ENCODE data around the gene ETNK2.

Gene ETNK2

GRCh38 chr1:204149635-204150565, 1.9 kb downstream of the ETNK2 start:
- DNase-seq (ENCODE audit: low spot score), result no peak

DNA sequence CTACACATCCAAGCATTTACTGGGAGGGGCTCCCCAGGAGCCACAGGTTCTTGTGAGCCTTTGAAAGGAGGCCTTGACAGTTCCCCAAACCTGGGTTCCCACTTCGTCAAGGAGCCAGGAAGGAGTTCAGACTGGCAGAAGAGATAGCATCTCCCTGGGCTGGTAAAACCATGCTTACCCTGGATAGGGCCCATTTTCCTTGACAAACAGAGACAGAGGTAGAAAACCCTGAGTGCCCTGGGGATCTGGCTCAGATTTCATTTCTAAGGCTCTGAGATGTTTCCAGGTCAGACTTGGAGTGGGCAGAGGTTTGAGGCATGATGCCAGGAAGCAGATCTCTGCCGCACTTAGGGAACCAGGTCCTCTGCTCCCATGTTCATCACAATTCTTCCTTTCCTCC, 2.7 kb downstream of the ETNK2 start:
- DNase-seq (ENCODE audit: low spot score), result no peak

GRCh38 chr1:204147406-204148383, 4.1 kb downstream of the ETNK2 start:
- no peak for DNase-seq (ENCODE audit: low spot score)

- no peak for DNase-seq (ENCODE audit: low spot score)
These were observed 4.9 kb downstream of the ETNK2 start for GRCh38 chr1:204146965-204147364.

- no peak for DNase-seq (ENCODE audit: low spot score)
These were observed 5.5 kb downstream of the ETNK2 start for GRCh38 chr1:204146309-204146708.

GRCh38 chr1:204145033-204145504, 6.8 kb downstream of the ETNK2 start:
- no peak for DNase-seq (ENCODE audit: low spot score)

DNA sequence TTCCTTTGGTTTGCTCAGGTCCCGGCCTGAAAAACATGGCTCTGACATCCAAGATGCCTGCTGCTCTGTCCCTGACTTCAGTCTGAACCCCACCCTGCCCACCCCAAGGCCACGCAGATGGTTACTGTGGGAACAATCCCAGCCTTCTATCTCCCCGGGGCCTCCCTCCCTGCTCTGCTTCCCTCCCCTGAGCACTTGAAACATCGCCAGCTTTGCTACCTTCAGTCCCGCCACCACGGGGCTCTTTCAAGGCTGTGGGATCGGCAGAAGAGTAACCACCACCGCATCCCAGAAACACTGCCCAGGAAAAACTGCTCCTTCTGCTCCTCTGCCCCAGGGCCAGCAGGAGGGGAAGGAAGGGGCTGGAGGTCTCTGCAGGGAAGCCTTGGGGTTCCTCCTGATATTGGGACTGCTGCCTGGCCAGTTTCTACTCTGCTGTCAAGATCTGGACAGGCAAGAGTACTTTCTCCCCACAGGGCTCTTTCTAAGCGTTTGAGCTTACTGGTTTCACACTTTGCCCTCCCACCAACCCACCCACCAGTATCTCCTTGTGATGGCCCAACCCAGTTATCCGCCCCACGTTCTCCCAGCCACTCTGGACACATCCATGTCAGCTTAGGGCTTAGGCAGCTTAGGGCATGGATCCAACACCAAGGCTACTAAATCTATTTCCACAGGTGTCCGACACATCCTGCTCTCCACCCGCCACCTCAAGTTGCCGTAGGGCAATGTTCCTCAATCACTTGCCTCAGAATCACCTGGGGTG, 8.4 kb downstream of the ETNK2 start:
- DNase-seq (ENCODE audit: low spot score), result no peak

- no peak for DNase-seq (ENCODE audit: low spot score)
These were observed 9.5 kb downstream of the ETNK2 start for GRCh38 chr1:204142032-204142974.

DNA sequence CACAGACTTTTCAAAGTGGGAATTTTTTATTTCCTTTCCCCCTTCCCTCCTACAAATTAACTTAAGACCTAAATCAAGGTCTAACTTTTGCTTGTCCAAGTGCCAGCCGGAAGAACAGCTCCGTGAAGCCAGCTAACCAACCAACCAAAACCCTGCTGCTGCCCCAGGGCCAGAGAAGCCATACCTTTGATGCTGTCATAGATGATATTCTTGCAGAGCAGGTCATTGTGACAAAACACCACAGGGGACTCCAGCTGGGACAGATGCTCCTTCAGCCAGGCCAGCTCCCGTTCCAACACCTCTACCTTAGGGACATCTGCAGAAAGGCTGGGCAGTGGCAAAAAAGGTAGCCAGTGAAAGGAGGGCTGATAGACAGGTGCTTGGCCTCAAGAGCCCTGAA, 10.7 kb downstream of the ETNK2 start:
- no peak for DNase-seq (ENCODE audit: low spot score)

DNA sequence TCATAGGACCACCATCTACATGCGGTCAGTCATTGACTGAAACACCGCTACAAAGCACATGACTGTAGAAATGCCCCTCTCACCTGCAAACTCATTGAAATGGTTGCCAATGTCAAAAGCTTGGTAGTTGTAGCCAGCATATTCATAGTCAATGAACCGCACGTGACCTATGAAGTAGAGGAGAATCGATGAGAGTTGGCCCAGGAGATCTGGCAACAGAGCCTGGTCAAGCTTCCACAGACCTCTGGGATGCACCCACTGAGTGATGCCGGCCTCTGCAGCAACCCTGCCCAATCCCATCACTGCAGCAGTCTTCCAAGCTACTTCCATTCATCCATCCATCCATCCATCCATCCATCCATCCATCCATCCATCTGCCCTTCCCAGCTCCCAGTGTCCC, 11.9 kb downstream of the ETNK2 start:
- DNase-seq (ENCODE audit: low spot score), result no peak

DNA sequence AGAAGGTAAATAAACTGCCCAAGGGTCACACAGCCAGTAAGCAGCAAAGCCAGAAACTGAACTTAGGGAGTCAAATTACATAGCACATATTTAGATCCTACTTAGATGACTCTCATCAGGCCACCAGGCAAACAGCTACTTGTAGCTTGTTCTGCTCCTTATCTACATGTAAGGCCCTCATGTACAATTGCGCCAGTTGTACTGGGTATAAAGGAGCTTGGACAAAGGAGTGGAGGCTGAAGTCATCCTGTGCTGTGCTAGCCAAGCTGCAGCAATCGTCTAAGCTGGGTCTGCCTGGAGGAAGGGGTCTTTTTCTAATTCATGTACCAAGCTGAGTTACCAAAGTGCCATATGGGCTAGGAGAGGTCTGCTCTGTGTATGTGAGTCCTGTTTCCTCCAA, 12.8 kb downstream of the ETNK2 start:
- DNase-seq (ENCODE audit: low spot score), result no peak

DNA sequence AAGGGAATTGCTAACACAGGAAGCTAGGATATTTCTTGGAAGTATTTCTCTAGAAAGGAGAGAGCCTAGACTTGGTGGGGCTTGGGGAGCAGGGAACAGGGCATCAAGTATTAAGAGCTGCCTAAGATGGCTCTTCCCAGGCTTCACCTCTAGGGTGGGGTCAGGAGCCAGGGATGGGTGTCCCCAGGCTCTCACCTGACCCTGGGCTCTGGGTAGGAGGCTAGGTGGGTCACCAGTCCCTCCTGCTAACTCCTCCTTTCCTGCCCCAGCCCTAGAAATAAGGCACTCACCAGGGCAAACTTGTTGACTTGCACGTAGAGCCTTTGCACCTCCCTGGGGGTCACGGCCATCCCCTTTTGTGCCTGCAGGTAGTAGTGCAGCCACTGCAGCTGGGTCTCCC, 15.0 kb downstream of the ETNK2 start:
- no peak for DNase-seq (ENCODE audit: low spot score)

GRCh38 chr1:204134103-204134502, 17.7 kb downstream of the ETNK2 start:
- DNase-seq (ENCODE audit: low spot score), result no peak

DNA sequence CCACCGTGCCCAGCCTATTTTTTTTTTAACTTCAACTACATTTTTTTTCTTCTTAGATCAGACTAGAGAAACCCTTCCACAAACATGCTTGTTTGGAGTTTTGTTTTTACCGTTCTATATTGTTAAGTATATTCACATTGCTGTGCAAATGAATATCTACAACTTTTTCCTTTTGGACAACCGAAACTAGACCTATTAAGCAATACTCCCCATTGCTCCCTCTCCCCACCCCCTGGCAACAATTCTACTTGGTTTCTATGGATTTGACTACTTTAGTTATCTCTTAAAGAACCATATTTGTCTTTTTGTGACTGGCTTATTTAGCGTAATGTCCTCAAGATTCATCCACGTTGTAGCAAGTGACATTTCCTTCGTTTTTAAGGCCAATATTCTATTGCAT, 19.1 kb downstream of the ETNK2 start:
- DNase-seq (ENCODE audit: low spot score), result no peak

DNA sequence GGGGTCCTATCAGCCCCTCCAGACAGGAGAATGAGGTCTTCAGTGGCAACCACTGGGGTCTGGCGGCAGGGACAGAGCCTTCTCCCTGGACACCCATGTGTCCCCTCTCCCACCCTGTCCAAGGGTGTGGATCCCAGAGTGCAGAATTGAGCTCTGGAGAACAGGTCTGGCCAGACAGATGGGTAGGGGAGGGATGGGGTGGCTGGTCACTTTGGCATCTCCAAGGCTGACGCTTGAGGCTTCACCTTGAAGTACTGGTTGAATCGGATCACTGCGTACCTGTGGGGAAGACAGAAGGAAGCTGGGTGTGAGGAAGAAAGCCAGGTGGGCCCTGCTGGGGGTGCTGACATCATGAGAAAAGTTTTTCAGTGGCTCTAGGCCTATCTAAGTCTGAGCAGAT, 19.9 kb downstream of the ETNK2 start:
- DNase-seq (ENCODE audit: low spot score), result no peak

DNA sequence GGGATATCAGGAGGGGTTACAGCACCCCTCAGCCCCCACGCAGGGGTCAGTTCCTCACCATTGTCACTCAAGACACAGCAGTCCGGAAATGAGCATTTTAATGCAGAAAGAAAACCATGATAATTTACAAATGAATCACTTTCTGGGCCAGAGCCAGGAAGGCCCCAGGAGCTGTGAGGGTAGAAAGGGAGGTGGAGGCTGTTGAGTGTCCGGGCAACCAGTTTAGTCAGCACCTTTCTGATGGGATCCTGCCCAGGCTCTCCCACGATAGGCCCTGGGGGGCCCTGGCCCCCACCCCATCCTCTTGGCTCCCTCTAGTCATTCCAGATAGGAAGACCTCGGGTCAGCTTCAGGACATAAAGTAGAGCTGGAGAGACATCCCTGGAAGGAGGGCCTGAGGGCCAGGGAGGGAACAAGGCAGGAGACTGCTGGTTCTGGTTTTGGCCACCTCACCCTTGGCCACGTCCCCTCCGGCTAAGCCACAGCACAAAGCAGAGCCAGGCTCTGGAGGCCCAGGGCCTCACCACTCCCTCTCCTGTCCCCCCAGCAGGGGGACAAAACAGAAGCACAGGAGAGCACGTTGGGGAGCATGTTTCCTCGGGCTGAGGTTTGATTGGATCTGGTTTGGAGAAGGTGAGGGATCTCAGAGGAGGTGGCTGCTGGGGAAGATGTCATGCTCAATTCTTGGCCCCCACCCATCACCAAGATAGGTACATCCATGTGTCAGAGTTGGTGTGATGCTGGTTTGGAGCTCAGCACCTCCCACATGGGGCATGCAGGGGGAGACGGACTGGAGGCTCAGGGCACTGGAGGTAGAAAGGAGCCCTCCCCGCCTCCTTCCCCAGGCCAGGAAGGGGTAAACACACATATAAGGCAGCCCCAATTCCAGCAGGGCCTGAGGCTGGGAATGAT, 20.6 kb downstream of the ETNK2 start:
- no peak for DNase-seq (ENCODE audit: low spot score)

- no peak for DNase-seq (ENCODE audit: low spot score)
These were observed 21.7 kb downstream of the ETNK2 start for GRCh38 chr1:204130178-204130577.

GRCh38 chr1:204128964-204129896, 22.6 kb downstream of the ETNK2 start:
- peak; percentile 61 for DNase-seq (ENCODE audit: low spot score)
